Endothelial cell of umbilical vein (primary cell): ENCODE measurements around the gene SRRM2. TPM values are rescaled to one million over a fixed set of nuclear protein-coding genes. Genes with fewer than 3 reads are reported as not detected.

Experiments used
- BruUV-seq: library from RNA; stranded (reverse); fragments of 400-500 nt; replicated peaks from 2 replicates; lab custom pipeline; 2021; lab: Mats Ljungman, UMichigan
- CTCF ChIA-PET: fragments of 300-600, 350-600 bp; sonication (Branson Sonifier 250); formaldehyde crosslinking; loops from one replicate; lab custom pipeline; 2021; ENCODE audit warnings: antibody characterized with exemption, inconsistent platforms; lab: Charles Lee
- POLR2A ChIA-PET: fragments of 300-600, 350-600 bp; sonication (Branson Sonifier 250); formaldehyde crosslinking; loops from one replicate; lab custom pipeline; 2021; ENCODE audit warnings: antibody characterized with exemption, inconsistent platforms; lab: Charles Lee
- DNase-seq: peaks from one replicate; pipeline ENCODE4 v3.0.0-alpha.2; 2011; ENCODE audit warnings: low read depth, low spot score
- FAIRE-seq: peaks from 2 replicates; lab custom pipeline; 2011; peaks lifted over from hg19 to GRCh38; lab: Jason Lieb, UNC
- H2AFZ ChIP-seq: 2 replicates; pipeline ENCODE4 v1.6.0; 2012; ENCODE audit warnings: low read depth, low read length, control low read depth, inconsistent platforms
- H3K27ac ChIP-seq: 2 replicates; pipeline ENCODE4 v1.5.1; 2011; ENCODE audit warnings: low read depth, mild to moderate bottlenecking, control low read depth, low read length, moderate library complexity; ENCODE audit not compliant: insufficient read depth
- H3K27me3 ChIP-seq, 2 experiments: 2 replicates each; pipeline versions ENCODE4 v1.6.0 to v1.6.1; 2011; ENCODE audit warnings: low read length in 2 of 2, mixed read lengths in 1 of 2; ENCODE audit not compliant: control insufficient read depth in 2 of 2, insufficient read depth in 2 of 2
- H3K36me3 ChIP-seq, 2 experiments: 2 replicates in 1 of 2; 3 replicates in 1 of 2; pipeline ENCODE4 v1.5.1; 2011; ENCODE audit warnings: low read length in 2 of 2, mild to moderate bottlenecking in 1 of 2, moderate library complexity in 1 of 2; ENCODE audit not compliant: control insufficient read depth in 2 of 2, insufficient read depth in 2 of 2; ENCODE audit errors: extremely low read depth in 1 of 2
- H3K4me1 ChIP-seq: 3 replicates; pipeline ENCODE4 v1.5.1; 2011; ENCODE audit warnings: mild to moderate bottlenecking, low read length; ENCODE audit not compliant: control insufficient read depth, insufficient read depth; ENCODE audit errors: extremely low read depth
- H3K4me2 ChIP-seq: 2 replicates; pipeline ENCODE4 v1.6.1; 2011; ENCODE audit warnings: low read length, control low read depth, mixed read lengths; ENCODE audit not compliant: insufficient read depth
- H3K4me3 ChIP-seq, 3 experiments: fragments of 200-600 bp in 1 of 3; sonication (generic), shearing (Covaris generic) in 1 of 3; replicated peaks in 1 of 3; 2 replicates each; pipeline ENCODE4 v1.5.1; 2011 to 2016; ENCODE audit warnings: control low read depth in 3 of 3, low read length in 3 of 3, mild to moderate bottlenecking in 2 of 3, inconsistent platforms in 1 of 3, low read depth in 1 of 3, moderate library complexity in 1 of 3; ENCODE audit not compliant: insufficient read depth in 1 of 3
- H3K79me2 ChIP-seq: 2 replicates; pipeline ENCODE4 v1.6.0; 2012; ENCODE audit warnings: low read length, inconsistent platforms; ENCODE audit not compliant: control insufficient read depth, insufficient read depth
- H3K9ac ChIP-seq: replicated peaks from 2 replicates; pipeline ENCODE3; 2011; ENCODE audit warnings: low read length, control low read depth; ENCODE audit not compliant: insufficient read depth; ENCODE audit errors: extremely low read depth
- H3K9me1 ChIP-seq: replicated peaks from 3 replicates; pipeline ENCODE4 v1.6.0; 2011; ENCODE audit warnings: mild to moderate bottlenecking, low read length; ENCODE audit not compliant: control insufficient read depth, insufficient read depth; ENCODE audit errors: extremely low read depth
- H3K9me3 ChIP-seq: replicated peaks from 2 replicates; pipeline ENCODE4 v1.5.1; 2012; ENCODE audit warnings: low read length, inconsistent platforms; ENCODE audit not compliant: control insufficient read depth, insufficient read depth
- H4K20me1 ChIP-seq: replicated peaks from 2 replicates; pipeline ENCODE3; 2011; ENCODE audit warnings: mild to moderate bottlenecking, low read length; ENCODE audit not compliant: control insufficient read depth, insufficient read depth; ENCODE audit errors: extremely low read depth
- FOS ChIP-seq: IDR thresholded peaks from 2 replicates; pipeline ENCODE4 v1.6.1; 2011; ENCODE audit warnings: mild to moderate bottlenecking, low read length, moderate library complexity, borderline replicate concordance; ENCODE audit not compliant: insufficient read depth
- MAX ChIP-seq: IDR thresholded peaks from 2 replicates; pipeline ENCODE4 v1.6.1; 2011; ENCODE audit not compliant: insufficient read depth, insufficient read length
- POLR2A ChIP-seq: IDR thresholded peaks from 2 replicates; pipeline ENCODE4 v1.6.1; 2012; ENCODE audit warnings: low read depth, mild to moderate bottlenecking, control low read depth, low read length
- POLR2AphosphoS5 ChIP-seq: IDR thresholded peaks from 2 replicates; pipeline ENCODE4 v1.6.1; 2012; ENCODE audit warnings: low read depth, mild to moderate bottlenecking, control low read depth, low read length, moderate library complexity; ENCODE audit not compliant: insufficient read depth
- dilution Hi-C: fragments of 300-500 bp; cut with MboI; formaldehyde crosslinking; loops from one replicate; pipeline ENCODE4 v1.15.0; 2019; ENCODE audit warnings: low sequenced_read_pairs; ENCODE audit not compliant: extremely low pct_ligation_motif_present
- intact Hi-C: fragments of 100-400 bp; cut with micrococcal nuclease; formaldehyde crosslinking; loops from one replicate; pipeline ENCODE4 v1.10.0; 2022
- polyA plus RNA-seq, 4 experiments: library from polyadenylated mRNA; depleted of rRNA in 3 of 4; stranded (reverse) in 3 of 4; unstranded in 1 of 4; fragments of >200 nt; gene quantifications; 2 replicates each; pipeline versions ENCODE4 v1.2.1 to v1.2.3, GENCODE V29; 2011 to 2012; ENCODE audit warnings: missing spikeins in 1 of 4
- total RNA-seq: library from RNA; stranded (reverse); gene quantifications from 2 replicates; pipeline ENCODE4 v1.2.3, GENCODE V29; 2021

SRRM2 gene
- total and polyA plus RNA-seq, 2 donors (not counting 3 experiments of a cell fraction or from before 2014, with no cell fraction given): 270 to 483 TPM

GRCh38 chr16:2776500-2777139, 24.2 kb downstream of the SRRM2 start:
- H3K9me1 ChIP-seq: no peaks in the 10 kb centered on the region
- peak overlapping the region; percentile 82 for H3K4me2 ChIP-seq
- H3K9ac ChIP-seq: peak overlapping the region; percentile 54
- H3K27ac ChIP-seq: peak overlapping the region; percentile 39
- no peaks in the 10 kb centered on the region for H4K20me1 ChIP-seq
- peaks cover 18% of the 10 kb centered on the region for H3K79me2 ChIP-seq
- no TSS peak for BruUV-seq
- intact Hi-C loops: loop anchor here (1.0 to 10.0 kb wide), 5 partner anchors 24 to 141 kb away; partner anchors contain the start of genes KCTD5, SRRM2 and ZG16B
- peak overlapping the region; percentile 41 to 96 (median 65) for H3K4me3 ChIP-seq
- H2AFZ ChIP-seq: peak overlapping the region; percentile 85
- H3K4me1 ChIP-seq: peaks cover 8% of the 10 kb centered on the region
- FAIRE-seq: peak; percentile 18
- peaks cover 2 to 15% of the 10 kb centered on the region in 2 experiments for H3K36me3 ChIP-seq
- no peaks in the 10 kb centered on the region for H3K9me3 ChIP-seq
- H3K27me3 ChIP-seq: no peaks in the 10 kb centered on the region
- DNase-seq: peak; percentile 39
- CTCF ChIA-PET: interaction anchor here (1.5 to 4.5 kb wide), 2 partner anchors 62 to 92 kb away, joined by 8 to 20 read pairs; no protein-coding TSS in a partner anchor
- TF ChIP-seq FOS (no peak), MAX (no peak)
- dilution Hi-C loops: no loop called here
- POLR2A ChIA-PET: no interaction called here

GRCh38 chr16:2777231-2777902, 24.9 kb downstream of the SRRM2 start, which contains the start of gene ELOB:
ELOB (minus strand) TSS chr16:2777280; CDS start chr16:2777239, 41 bp downstream.
- POLR2A ChIA-PET: interaction anchor here (0.7 kb wide), 1 partner anchor 19 kb away, joined by 4 read pairs; no protein-coding TSS in a partner anchor
- H3K9me3 ChIP-seq: no peaks in the 10 kb centered on the region
- H2AFZ ChIP-seq: peak within 1 kb of the TSS; percentile 85
- TF ChIP-seq POLR2AphosphoS5 (peak; percentile 92), FOS (no peak), POLR2A (peak; percentile 82)
- BruUV-seq: TSS peak; percentile 69
- H3K27me3 ChIP-seq: no peaks in the 10 kb centered on the region
- CTCF ChIA-PET: interaction anchor here (0.6 to 4.5 kb wide), 4 partner anchors 23 to 99 kb away, joined by 3 to 20 read pairs (median 6); no protein-coding TSS in a partner anchor
- H3K4me1 ChIP-seq: peaks cover 8% of the 10 kb centered on the region
- H3K79me2 ChIP-seq: peaks cover 18% of the 10 kb centered on the region
- no peaks in the 10 kb centered on the region for H4K20me1 ChIP-seq
- intact Hi-C loops: loop anchor here (1.0 to 10.0 kb wide), 5 partner anchors 25 to 140 kb away; partner anchors contain the start of genes KCTD5, SRRM2 and ZG16B
- peak within 1 kb of the TSS; percentile 41 to 96 (median 65) for H3K4me3 ChIP-seq
- peak within 1 kb of the TSS; percentile 82 for H3K4me2 ChIP-seq
- H3K9ac ChIP-seq: peak within 1 kb of the TSS; percentile 96
- H3K9me1 ChIP-seq: no peaks in the 10 kb centered on the region
- FAIRE-seq: peak; percentile 76
- peaks cover 2 to 10% of the 10 kb centered on the region in 2 experiments for H3K36me3 ChIP-seq
- peak; percentile 85 for DNase-seq
- dilution Hi-C loops: no loop called here
- H3K27ac ChIP-seq: peak within 1 kb of the TSS; percentile 80
